Mesenchymal stem cell (in vitro differentiated cells and primary cell): Measurements from ENCODE around the gene TOPBP1.

ENCODE experiments used
- DNase-seq: peaks from one replicate; pipeline ENCODE4 v3.0.0-alpha.2; 2013
- H2AFZ ChIP-seq: one replicate; pipeline ENCODE4 v1.6.1; 2013; ENCODE audit warnings: low read depth, mild to moderate bottlenecking, control low read depth, inconsistent platforms, low read length, moderate library complexity
- H2AK5ac ChIP-seq: 2 replicates; pipeline ENCODE4 v1.6.1; 2013; ENCODE audit warnings: low read length, moderate library complexity, mild to moderate bottlenecking, inconsistent platforms; ENCODE audit not compliant: severe bottlenecking
- H2BK120ac ChIP-seq: one replicate; pipeline ENCODE4 v1.6.1; 2013; ENCODE audit warnings: low read depth, mild to moderate bottlenecking, inconsistent platforms, low read length, moderate library complexity
- H2BK12ac ChIP-seq, 2 experiments: one replicate each; pipeline ENCODE4 v1.6.1; 2013; ENCODE audit warnings: inconsistent platforms in 2 of 2, low read length in 2 of 2, mild to moderate bottlenecking in 2 of 2, moderate library complexity in 2 of 2, control low read depth in 1 of 2
- H2BK15ac ChIP-seq: one replicate; pipeline ENCODE4 v1.6.1; 2013; ENCODE audit warnings: mild to moderate bottlenecking, low read depth, inconsistent platforms; ENCODE audit not compliant: poor library complexity, severe bottlenecking
- H2BK5ac ChIP-seq: 2 replicates; pipeline ENCODE4 v1.6.1; 2013; ENCODE audit warnings: low read depth, mild to moderate bottlenecking, low read length, control low read depth, inconsistent platforms; ENCODE audit not compliant: poor library complexity, severe bottlenecking
- H3K14ac ChIP-seq, 2 experiments: one replicate each; pipeline ENCODE4 v1.6.1; 2013; ENCODE audit warnings: inconsistent platforms in 2 of 2, low read length in 2 of 2, control low read depth in 1 of 2, mild to moderate bottlenecking in 1 of 2, moderate library complexity in 1 of 2
- H3K18ac ChIP-seq, 2 experiments: one replicate each; pipeline ENCODE4 v1.6.1; 2013; ENCODE audit warnings: inconsistent platforms in 2 of 2, low read length in 2 of 2, control low read depth in 1 of 2, low read depth in 1 of 2, mild to moderate bottlenecking in 1 of 2
- H3K23ac ChIP-seq, 2 experiments: one replicate each; pipeline ENCODE4 v1.6.1; 2013; ENCODE audit warnings: inconsistent platforms in 2 of 2, low read length in 2 of 2, mild to moderate bottlenecking in 2 of 2, moderate library complexity in 2 of 2, control low read depth in 1 of 2
- H3K27ac ChIP-seq: 2 replicates; pipeline ENCODE4 v1.5.1; 2013; ENCODE audit warnings: mild to moderate bottlenecking, moderate library complexity, low read length, control low read depth, inconsistent platforms; ENCODE audit not compliant: poor library complexity, severe bottlenecking
- H3K27me3 ChIP-seq, 2 experiments: 2 replicates each; pipeline versions ENCODE4 v1.6.1 to v1.7.0; 2013; ENCODE audit warnings: low read length in 2 of 2, mild to moderate bottlenecking in 2 of 2, moderate library complexity in 2 of 2, control low read depth in 1 of 2, inconsistent platforms in 1 of 2; ENCODE audit not compliant: control insufficient read depth in 1 of 2, insufficient read depth in 1 of 2
- H3K36me3 ChIP-seq, 2 experiments: 2 replicates each; pipeline versions ENCODE4 v1.6.1 to v1.7.0; 2013; ENCODE audit warnings: low read length in 2 of 2, control low read depth in 1 of 2, inconsistent platforms in 1 of 2, low read depth in 1 of 2, mild to moderate bottlenecking in 1 of 2; ENCODE audit not compliant: insufficient read depth in 2 of 2, control insufficient read depth in 1 of 2
- H3K4ac ChIP-seq, 2 experiments: one replicate each; pipeline ENCODE4 v1.6.1; 2013; ENCODE audit warnings: inconsistent platforms in 2 of 2, low read length in 2 of 2, mild to moderate bottlenecking in 2 of 2, moderate library complexity in 2 of 2, control low read depth in 1 of 2, low read depth in 1 of 2
- H3K4me1 ChIP-seq: 2 replicates; pipeline ENCODE4 v1.6.1; 2013; ENCODE audit warnings: low read depth, low read length, control low read depth; ENCODE audit not compliant: control insufficient read depth, insufficient read depth
- H3K4me2 ChIP-seq: 2 replicates; pipeline ENCODE4 v1.6.1; 2013; ENCODE audit warnings: low read length, mild to moderate bottlenecking, inconsistent platforms; ENCODE audit not compliant: poor library complexity, severe bottlenecking
- H3K4me3 ChIP-seq, 2 experiments: 2 replicates each; pipeline versions ENCODE4 v1.5.1 to v1.7.0; 2013; ENCODE audit warnings: low read length in 2 of 2, mild to moderate bottlenecking in 2 of 2, control low read depth in 1 of 2, low read depth in 1 of 2; ENCODE audit not compliant: insufficient read depth in 1 of 2
- H3K79me1 ChIP-seq: replicated peaks from 2 replicates; pipeline ENCODE4 v1.6.1; 2013; ENCODE audit warnings: mild to moderate bottlenecking, control low read depth, low read length, inconsistent platforms; ENCODE audit not compliant: poor library complexity, severe bottlenecking
- H3K9ac ChIP-seq: 2 replicates; pipeline ENCODE4 v1.7.0; 2013; ENCODE audit warnings: mild to moderate bottlenecking, low read length, moderate library complexity
- H3K9me3 ChIP-seq: 2 replicates; pipeline ENCODE4 v1.7.0; 2013; ENCODE audit warnings: mild to moderate bottlenecking, low read length; ENCODE audit not compliant: control insufficient read depth
- H4K8ac ChIP-seq: one replicate; pipeline ENCODE4 v1.6.1; 2013; ENCODE audit warnings: inconsistent platforms, mild to moderate bottlenecking, low read length, moderate library complexity
- H4K91ac ChIP-seq: one replicate; pipeline ENCODE4 v1.6.1; 2013; ENCODE audit warnings: mild to moderate bottlenecking, low read length, inconsistent platforms
- WGBS: methylation state at CpG from one replicate; pipeline ENCODE4 v1.1.7; 2013; ENCODE audit warnings: mixed read lengths; 5-methylcytosine and 5-hydroxymethylcytosine counted together

Gene TOPBP1

DNA sequence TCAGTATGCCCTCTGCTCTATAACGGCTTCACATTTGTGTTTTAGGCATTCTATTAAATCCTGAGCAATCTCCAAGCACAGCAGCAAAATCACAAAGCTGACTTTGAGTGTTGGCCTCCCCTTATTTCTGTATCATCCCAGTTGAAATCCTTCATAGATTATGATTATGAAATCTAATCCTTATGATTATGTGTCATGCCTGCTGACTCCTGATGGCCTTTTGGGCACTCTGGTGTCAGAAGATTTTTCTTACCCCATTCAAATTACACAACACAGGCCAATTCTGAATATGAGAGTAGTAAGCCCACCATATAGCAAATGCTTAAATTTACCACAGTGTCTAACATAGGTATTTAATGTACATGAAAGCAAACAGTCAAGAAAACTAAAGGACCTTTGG is 53.9 kb downstream of the TOPBP1 start:
- H3K23ac ChIP-seq, result no peak overlapping the region
- no peak overlapping the region for H3K4ac ChIP-seq
- no peak overlapping the region for H3K4me2 ChIP-seq
- H3K4me1 ChIP-seq, result no peaks in the 10 kb centered on the region
- H2BK12ac ChIP-seq, result no peak overlapping the region
- H3K14ac ChIP-seq, result no peak overlapping the region
- no peak for DNase-seq
- H4K91ac ChIP-seq, result no peak overlapping the region
- H2BK5ac ChIP-seq, result no peak overlapping the region
- peaks cover 3 to 56% of the 10 kb centered on the region in 2 experiments for H3K36me3 ChIP-seq
- H2AK5ac ChIP-seq, result no peak overlapping the region
- H3K27ac ChIP-seq, result no peak overlapping the region
- no peak overlapping the region for H4K8ac ChIP-seq
- H3K27me3 ChIP-seq, result no peaks in the 10 kb centered on the region
- no peak overlapping the region for H2BK15ac ChIP-seq
- H3K18ac ChIP-seq, result no peak overlapping the region
- no peaks in the 10 kb centered on the region for H3K9me3 ChIP-seq
- H2AFZ ChIP-seq, result no peak overlapping the region
- no peak overlapping the region for H2BK120ac ChIP-seq
- WGBS, result 90% methylated on average over 1 of the region's 1 CpG
- H3K79me1 ChIP-seq, result no peaks in the 10 kb centered on the region
- H3K9ac ChIP-seq, result no peak overlapping the region
- no peak overlapping the region for H3K4me3 ChIP-seq

- 98% methylated on average over 3 of the region's 4 CpGs for WGBS
- H3K79me1 ChIP-seq, result peaks cover 1% of the 10 kb centered on the region
- no peak overlapping the region for H4K8ac ChIP-seq
Observed at GRCh38 chr3:133606902-133607301, 54.8 kb downstream of the TOPBP1 start.

DNA sequence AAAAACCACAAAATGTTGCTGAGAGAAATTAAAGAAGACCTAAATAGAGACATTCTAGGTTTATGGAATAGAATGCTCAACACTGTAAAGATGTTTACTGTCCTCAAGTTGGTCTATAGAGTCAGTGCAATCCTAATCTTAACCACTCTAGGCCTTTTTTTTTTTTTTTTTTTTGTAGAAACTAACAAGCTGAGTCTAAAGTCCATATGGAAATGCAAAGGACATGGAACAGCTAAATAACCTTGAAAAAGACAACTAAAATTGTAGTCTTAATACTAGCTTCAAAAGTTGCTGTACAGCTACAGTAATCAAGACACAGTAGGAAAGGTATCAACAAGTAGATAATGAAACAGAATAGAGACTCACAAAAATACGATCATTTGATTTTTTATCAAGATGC is 55.4 kb downstream of the TOPBP1 start:
- H3K4me2 ChIP-seq, result no peak overlapping the region
- no CpG with 5 or more reads among the region's 1 CpG for WGBS

More at GRCh38 chr3:133606902-133607301, 54.8 kb downstream of the TOPBP1 start:
- Histone ChIP-seq H3K4me3 (no peak overlapping the region), H2AK5ac (no peak overlapping the region), H2BK120ac (no peak overlapping the region), H3K14ac (no peak overlapping the region), H4K91ac (no peak overlapping the region), H3K27me3 (no peaks in the 10 kb centered on the region), H2BK15ac (no peak overlapping the region), H3K36me3 (peaks cover 0 to 54% of the 10 kb centered on the region in 2 experiments), H3K27ac (no peak overlapping the region), H3K4me1 (no peaks in the 10 kb centered on the region), H3K4me2 (no peak overlapping the region), H2BK12ac (no peak overlapping the region), H2AFZ (no peak overlapping the region), H3K9ac (no peak overlapping the region), H3K23ac (no peak overlapping the region), H2BK5ac (no peak overlapping the region), H3K9me3 (no peaks in the 10 kb centered on the region), H3K18ac (no peak overlapping the region), H3K4ac (no peak overlapping the region)
- no peak for DNase-seq

DNA sequence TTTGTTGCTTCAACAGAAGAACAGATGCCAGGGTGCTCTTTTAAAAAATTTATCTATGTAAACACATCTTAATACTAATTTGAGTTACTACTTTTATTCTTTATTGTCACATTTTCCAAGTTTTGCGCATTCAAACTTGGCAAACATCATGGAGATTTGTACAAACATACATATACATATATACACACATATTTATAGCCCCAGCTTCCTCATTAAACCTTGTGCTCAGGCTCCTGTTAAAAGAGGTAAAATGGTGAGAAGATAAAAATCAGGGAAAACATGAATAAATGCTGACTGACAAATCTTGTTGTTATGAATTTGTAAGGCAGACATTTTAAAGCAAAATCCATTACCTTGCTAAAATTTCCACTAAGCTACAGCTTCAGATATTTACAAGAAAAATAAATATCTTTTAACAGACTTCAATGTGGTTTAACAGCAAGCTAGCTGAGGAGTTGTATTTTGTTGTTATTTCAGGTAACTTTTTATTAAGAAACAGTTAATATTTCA is 61.1 kb downstream of the TOPBP1 start:
- no peak overlapping the region for H3K9ac ChIP-seq
- H3K27me3 ChIP-seq, result no peaks in the 10 kb centered on the region
- H3K9me3 ChIP-seq, result no peaks in the 10 kb centered on the region
- H2AK5ac ChIP-seq, result no peak overlapping the region
- whole genome bisulfite sequencing, result 100% methylated on average over 1 of the region's 1 CpG
- no peak overlapping the region for H2AFZ ChIP-seq
- H3K79me1 ChIP-seq, result peaks cover 2% of the 10 kb centered on the region
- H4K91ac ChIP-seq, result no peak overlapping the region
- no peak overlapping the region for H2BK120ac ChIP-seq
- H4K8ac ChIP-seq, result no peak overlapping the region
- peaks cover 0 to 15% of the 10 kb centered on the region in 2 experiments for H3K36me3 ChIP-seq
- no peak overlapping the region for H3K4me3 ChIP-seq
- no peak overlapping the region for H3K23ac ChIP-seq
- H3K4me2 ChIP-seq, result no peak overlapping the region
- H3K14ac ChIP-seq, result no peak overlapping the region
- H3K27ac ChIP-seq, result no peak overlapping the region
- H2BK12ac ChIP-seq, result no peak overlapping the region
- H3K18ac ChIP-seq, result no peak overlapping the region
- no peak overlapping the region for H2BK5ac ChIP-seq
- no peak overlapping the region for H3K4ac ChIP-seq
- no peak overlapping the region for H2BK15ac ChIP-seq
- no peaks in the 10 kb centered on the region for H3K4me1 ChIP-seq
- no peak for DNase-seq

More for the DNA sequence above, 55.4 kb downstream of the TOPBP1 start:
- no peak overlapping the region for H3K9ac ChIP-seq
- no peak overlapping the region for H3K4me3 ChIP-seq
- H2BK120ac ChIP-seq, result no peak overlapping the region
- H3K14ac ChIP-seq, result no peak overlapping the region
- no peak overlapping the region for H4K91ac ChIP-seq
- H4K8ac ChIP-seq, result no peak overlapping the region
- no peak overlapping the region for H3K4ac ChIP-seq
- H2AFZ ChIP-seq, result no peak overlapping the region
- no peaks in the 10 kb centered on the region for H3K27me3 ChIP-seq
- no peaks in the 10 kb centered on the region for H3K4me1 ChIP-seq
- no peak overlapping the region for H3K23ac ChIP-seq
- peaks cover 2% of the 10 kb centered on the region for H3K79me1 ChIP-seq
- no peak overlapping the region for H3K27ac ChIP-seq
- no peak overlapping the region for H2BK5ac ChIP-seq
- H2BK15ac ChIP-seq, result no peak overlapping the region
- no peak for DNase-seq
- no peaks in the 10 kb centered on the region for H3K9me3 ChIP-seq
- no peak overlapping the region for H3K18ac ChIP-seq
- H2BK12ac ChIP-seq, result no peak overlapping the region
- H3K36me3 ChIP-seq, result peaks cover 0 to 53% of the 10 kb centered on the region in 2 experiments
- no peak overlapping the region for H2AK5ac ChIP-seq
